T follicular helper cell (primary cell): ENCODE results near the gene TMBIM6.
"Not testable (repeated sequence)": the region's sequence is repeated elsewhere in the genome, so short reads cannot be mapped to it uniquely, and the experiment has no call there.

Experiments
- DNase-seq: peaks from one replicate; pipeline ENCODE4 v3.0.0-alpha.2; 2020; ENCODE audit warnings: low read depth
- total RNA-seq, 2 experiments: gene quantifications; one replicate each; lab custom pipeline; 2026; lab: John Stamatoyannopoulos, UW

Gene TMBIM6
- 910 to 1,355 reads per million in 2 experiments for total RNA-seq

GRCh38 chr12:49740930-49741881 is at the start of gene TMBIM6:
TSS of gene TMBIM6 (plus strand) at chr12:49741557. CDS start at chr12:49752494, 10,937 bp downstream.
- peak; percentile 98 for DNase-seq

GRCh38 chr12:49692851-49693250 is 48.5 kb upstream of the TMBIM6 start:
- no peak for DNase-seq

- DNase-seq = no peak
Observed at GRCh38 chr12:49693931-49694444, 47.4 kb upstream of the TMBIM6 start.

GRCh38 chr12:49696723-49697122 is 44.6 kb upstream of the TMBIM6 start:
- DNase-seq = no peak

GRCh38 chr12:49697808-49698207 is 43.5 kb upstream of the TMBIM6 start:
- no peak for DNase-seq

- no peak for DNase-seq
Observed at GRCh38 chr12:49698619-49699545, 42.5 kb upstream of the TMBIM6 start.

- DNase-seq = no peak
Observed at GRCh38 chr12:49702009-49702408, 39.3 kb upstream of the TMBIM6 start.

GRCh38 chr12:49702676-49703215 is 38.6 kb upstream of the TMBIM6 start:
- no peak for DNase-seq

- no peak for DNase-seq
Observed at GRCh38 chr12:49703647-49704137, 37.7 kb upstream of the TMBIM6 start.

GRCh38 chr12:49705479-49706134 is 35.8 kb upstream of the TMBIM6 start:
- no peak for DNase-seq

GRCh38 chr12:49706351-49707127 is 34.8 kb upstream of the TMBIM6 start:
- DNase-seq = no peak

- peak; percentile 98 for DNase-seq
Observed at GRCh38 chr12:49707128-49707811, 34.1 kb upstream of the TMBIM6 start, which contains the start of gene FMNL3. TSS of gene FMNL3 (minus strand) at chr12:49707405. CDS start at chr12:49707180, 225 bp downstream.

GRCh38 chr12:49707812-49708147 is 33.6 kb upstream of the TMBIM6 start:
- DNase-seq = no peak

- DNase-seq = no peak
Observed at GRCh38 chr12:49708851-49709250, 32.5 kb upstream of the TMBIM6 start.

GRCh38 chr12:49713952-49714351 is 27.4 kb upstream of the TMBIM6 start:
- not testable (repeated sequence) for DNase-seq

GRCh38 chr12:49716553-49716952 is 24.8 kb upstream of the TMBIM6 start:
- no peak for DNase-seq

- not testable (repeated sequence) for DNase-seq
Observed at GRCh38 chr12:49717800-49718199, 23.6 kb upstream of the TMBIM6 start.

GRCh38 chr12:49720214-49720613 is 21.1 kb upstream of the TMBIM6 start:
- DNase-seq = no peak

- DNase-seq = not testable (repeated sequence)
Observed at GRCh38 chr12:49721355-49721754, 20.0 kb upstream of the TMBIM6 start.

- no peak for DNase-seq
Observed at GRCh38 chr12:49728446-49728845, 12.9 kb upstream of the TMBIM6 start.
